DOHH2 (cell line): ENCODE results near the gene GLRX5.

ENCODE experiments used
- H3F3A ChIP-seq: fragments of 200-600 bp; sonication (generic), shearing (Covaris generic); 2 replicates; pipeline ENCODE4 v1.6.0; 2016; ENCODE audit warnings: antibody characterized with exemption, mild to moderate bottlenecking; ENCODE audit not compliant: control insufficient read depth, insufficient read depth
- H3K27ac ChIP-seq: fragments of 200-600 bp; sonication (generic); 2 replicates; pipeline ENCODE4 v1.5.1; 2014; ENCODE audit warnings: low read depth, mild to moderate bottlenecking, low read length, moderate library complexity
- H3K27me3 ChIP-seq: fragments of 200-600 bp; sonication (generic); 2 replicates; pipeline ENCODE4 v1.6.1; 2014; ENCODE audit warnings: mild to moderate bottlenecking, low read length, mixed read lengths; ENCODE audit not compliant: control insufficient read depth
- H3K36me3 ChIP-seq: fragments of 200-600 bp; sonication (generic); 2 replicates; pipeline ENCODE4 v1.6.1; 2014; ENCODE audit warnings: mild to moderate bottlenecking, low read length, moderate library complexity, mixed read lengths; ENCODE audit not compliant: control insufficient read depth
- H3K4me1 ChIP-seq: fragments of 200-600 bp; sonication (generic); 2 replicates; pipeline ENCODE4 v1.6.1; 2014; ENCODE audit warnings: mild to moderate bottlenecking, low read length, mixed read lengths; ENCODE audit not compliant: control insufficient read depth
- H3K4me2 ChIP-seq: fragments of 200-600 bp; sonication (generic); 2 replicates; pipeline ENCODE4 v1.6.0; 2014; ENCODE audit warnings: mild to moderate bottlenecking, low read length, moderate library complexity
- H3K4me3 ChIP-seq: fragments of 200-600 bp; sonication (generic); 2 replicates; pipeline ENCODE4 v1.5.1; 2014; ENCODE audit warnings: mild to moderate bottlenecking, low read length, mixed read lengths
- H3K79me2 ChIP-seq: fragments of 200-600 bp; sonication (generic); 2 replicates; pipeline ENCODE4 v1.6.1; 2014; ENCODE audit warnings: mild to moderate bottlenecking, low read length, mixed read lengths; ENCODE audit not compliant: control insufficient read depth
- H3K9me2 ChIP-seq: fragments of 200-600 bp; sonication (generic); replicated peaks from 2 replicates; pipeline ENCODE4 v1.6.1; 2014; ENCODE audit warnings: mild to moderate bottlenecking, low read length, mixed read lengths; ENCODE audit not compliant: control insufficient read depth
- H3K9me3 ChIP-seq: fragments of 200-600 bp; sonication (generic); 2 replicates; pipeline ENCODE4 v1.6.1; 2014; ENCODE audit warnings: antibody characterized with exemption, low read length, mixed read lengths; ENCODE audit not compliant: control insufficient read depth, insufficient read depth
- H4K20me1 ChIP-seq: fragments of 200-600 bp; sonication (generic); 2 replicates; pipeline ENCODE4 v1.6.0; 2014; ENCODE audit warnings: low read depth, mild to moderate bottlenecking, antibody characterized with exemption, low read length, moderate library complexity; ENCODE audit not compliant: control insufficient read depth, insufficient read depth
- EZH2phosphoT487 ChIP-seq: fragments of 200-600 bp; sonication (generic); IDR thresholded peaks from 2 replicates; pipeline ENCODE4 v1.6.1; 2017; ENCODE audit warnings: borderline replicate concordance, mild to moderate bottlenecking, antibody characterized with exemption, low read length, moderate library complexity, mixed read lengths
- TF ChIP-seq, protein P1 (sequence below): fragments of 200-600 bp; sonication (generic); IDR thresholded peaks from one replicate; pipeline ENCODE4 v1.5.1; 2014; ENCODE audit warnings: antibody characterized with exemption, mild to moderate bottlenecking, low read depth, low read length; ENCODE audit not compliant: poor library complexity, severe bottlenecking

The GLRX5 gene

DNA sequence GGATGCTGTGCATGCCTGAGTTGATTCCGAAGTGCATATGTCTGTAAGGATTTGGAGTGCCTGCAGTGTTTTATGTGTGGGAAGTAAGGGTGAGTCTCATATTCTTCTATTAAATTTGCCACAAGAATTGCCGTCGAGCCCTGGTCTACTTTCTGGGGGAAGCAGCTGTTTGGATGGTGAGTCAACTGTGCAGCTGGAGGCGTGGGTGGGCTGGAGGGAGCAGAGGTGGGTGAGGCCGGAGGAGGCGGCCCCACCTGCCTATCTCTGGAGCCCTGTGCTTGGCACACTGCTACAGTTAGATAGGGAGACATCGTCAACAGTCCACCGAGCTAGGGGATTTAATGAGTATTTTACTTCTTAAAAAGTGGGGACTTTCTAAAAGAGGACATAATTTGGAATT, 9.7 kb downstream of the GLRX5 start:
- Histone ChIP-seq H3K27ac (no peak overlapping the region), H3F3A (no peaks in the 10 kb centered on the region), H3K4me1 (no peaks in the 10 kb centered on the region), H3K9me2 (no peaks in the 10 kb centered on the region), H3K9me3 (no peaks in the 10 kb centered on the region), H3K79me2 (peaks cover 35% of the 10 kb centered on the region), H3K27me3 (no peaks in the 10 kb centered on the region), H3K36me3 (peaks cover 3% of the 10 kb centered on the region; the same call in 1 of the 2 replicates), H3K4me3 (no peak overlapping the region), H3K4me2 (no peak overlapping the region), H4K20me1 (0 out of 2 replicates have a peak, but pooled peaks cover 5% of the 10 kb centered on the region)
- TF ChIP-seq EZH2phosphoT487: no peak
- TF ChIP-seq, protein P1, sequence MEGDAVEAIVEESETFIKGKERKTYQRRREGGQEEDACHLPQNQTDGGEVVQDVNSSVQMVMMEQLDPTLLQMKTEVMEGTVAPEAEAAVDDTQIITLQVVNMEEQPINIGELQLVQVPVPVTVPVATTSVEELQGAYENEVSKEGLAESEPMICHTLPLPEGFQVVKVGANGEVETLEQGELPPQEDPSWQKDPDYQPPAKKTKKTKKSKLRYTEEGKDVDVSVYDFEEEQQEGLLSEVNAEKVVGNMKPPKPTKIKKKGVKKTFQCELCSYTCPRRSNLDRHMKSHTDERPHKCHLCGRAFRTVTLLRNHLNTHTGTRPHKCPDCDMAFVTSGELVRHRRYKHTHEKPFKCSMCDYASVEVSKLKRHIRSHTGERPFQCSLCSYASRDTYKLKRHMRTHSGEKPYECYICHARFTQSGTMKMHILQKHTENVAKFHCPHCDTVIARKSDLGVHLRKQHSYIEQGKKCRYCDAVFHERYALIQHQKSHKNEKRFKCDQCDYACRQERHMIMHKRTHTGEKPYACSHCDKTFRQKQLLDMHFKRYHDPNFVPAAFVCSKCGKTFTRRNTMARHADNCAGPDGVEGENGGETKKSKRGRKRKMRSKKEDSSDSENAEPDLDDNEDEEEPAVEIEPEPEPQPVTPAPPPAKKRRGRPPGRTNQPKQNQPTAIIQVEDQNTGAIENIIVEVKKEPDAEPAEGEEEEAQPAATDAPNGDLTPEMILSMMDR: no peak

DNA sequence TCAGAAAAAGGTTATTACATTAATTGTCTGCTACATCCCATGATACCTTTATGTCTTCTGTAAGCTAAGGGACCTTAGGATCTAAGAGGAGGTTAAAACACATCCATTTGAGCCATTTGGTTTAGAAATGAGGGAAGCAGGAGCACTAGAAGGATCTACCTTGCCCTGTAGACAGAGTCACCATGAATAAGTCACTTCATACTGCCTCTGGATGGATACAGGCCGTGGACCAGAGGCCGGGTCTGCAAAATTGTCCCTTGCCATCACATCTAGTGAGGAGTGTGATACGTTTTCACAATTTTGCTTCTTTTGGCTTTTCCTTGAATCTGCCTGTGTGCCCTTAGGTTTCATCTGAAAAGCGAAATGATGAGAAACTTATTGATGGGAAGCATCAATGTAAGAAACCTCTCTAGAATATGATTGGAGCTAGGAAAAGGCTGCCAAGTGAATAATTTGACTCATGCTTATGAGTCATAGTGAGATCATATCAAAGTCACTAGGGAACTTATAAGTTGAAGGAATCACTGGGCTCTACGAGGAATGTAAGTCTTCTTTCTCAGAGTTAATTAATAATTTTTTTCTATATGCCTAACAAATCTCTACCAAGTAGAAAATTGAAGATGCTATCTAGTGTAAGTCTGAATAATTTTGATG, 10.8 kb downstream of the GLRX5 start:
- no peaks in the 10 kb centered on the region for H3K9me2 ChIP-seq
- H3K36me3 ChIP-seq: peaks cover 3% of the 10 kb centered on the region; the same call in 1 of the 2 replicates
- peaks cover 27% of the 10 kb centered on the region for H3K79me2 ChIP-seq
- TF ChIP-seq, protein P1: no peak
- TF ChIP-seq EZH2phosphoT487: no peak
- H3K27me3 ChIP-seq: no peaks in the 10 kb centered on the region
- H3F3A ChIP-seq: no peaks in the 10 kb centered on the region
- no peaks in the 10 kb centered on the region for H4K20me1 ChIP-seq
- no peaks in the 10 kb centered on the region for H3K9me3 ChIP-seq
- H3K4me3 ChIP-seq: no peak overlapping the region
- no peaks in the 10 kb centered on the region for H3K4me1 ChIP-seq
- H3K27ac ChIP-seq: no peak overlapping the region
- H3K4me2 ChIP-seq: no peak overlapping the region

DNA sequence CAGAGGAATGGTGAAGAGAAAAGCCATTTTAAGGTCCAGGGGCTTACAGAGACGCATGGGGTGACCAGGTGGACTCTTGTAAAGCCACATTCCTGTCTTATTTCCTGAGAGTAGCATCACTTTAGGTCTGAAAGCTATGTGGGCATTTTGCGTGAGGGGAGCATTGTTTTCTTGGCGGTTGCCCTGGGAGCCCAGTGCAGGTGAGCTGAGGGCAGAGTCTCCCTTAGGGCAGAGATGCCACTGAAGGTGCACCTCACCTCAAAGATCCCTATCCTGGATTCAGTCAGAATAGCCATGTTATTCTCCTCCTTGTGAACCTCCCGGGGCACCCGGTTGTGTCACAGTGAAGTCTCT, 12.4 kb downstream of the GLRX5 start:
- Histone ChIP-seq H3K4me2 (no peak overlapping the region), H4K20me1 (no peaks in the 10 kb centered on the region), H3K79me2 (peaks cover 11% of the 10 kb centered on the region), H3K27me3 (no peaks in the 10 kb centered on the region), H3K4me3 (no peak overlapping the region), H3K36me3 (peaks cover 3% of the 10 kb centered on the region; the same call in 1 of the 2 replicates), H3F3A (no peaks in the 10 kb centered on the region), H3K4me1 (no peaks in the 10 kb centered on the region), H3K9me2 (no peaks in the 10 kb centered on the region), H3K9me3 (no peaks in the 10 kb centered on the region), H3K27ac (no peak overlapping the region)
- TF ChIP-seq, protein P1: no peak
- no peak for TF ChIP-seq EZH2phosphoT487
